NB4 (cell line): ENCODE measurements around the gene BANP.

ENCODE experiments used
- DNase-seq: peaks from one replicate; pipeline ENCODE4 v3.0.0; 2010; ENCODE audit warnings: low read depth
- H3K4me3 ChIP-seq: one replicate; pipeline ENCODE4 v1.5.1; 2011; ENCODE audit warnings: mild to moderate bottlenecking, low read depth, low read length, moderate library complexity
- CTCF ChIP-seq: IDR thresholded peaks from one replicate; pipeline ENCODE4 v1.5.1; 2012; ENCODE audit warnings: low read depth, low read length
- MYC ChIP-seq: IDR thresholded peaks from 2 replicates; pipeline ENCODE4 v1.6.1; 2011; ENCODE audit warnings: low read depth, low read length
- POLR2A ChIP-seq: IDR thresholded peaks from 2 replicates; pipeline ENCODE4 v1.6.1; 2011; ENCODE audit warnings: mild to moderate bottlenecking; ENCODE audit not compliant: insufficient read length; ENCODE audit errors: extremely low read depth
- TF ChIP-seq, protein P1 (sequence below): IDR thresholded peaks from 2 replicates; pipeline ENCODE4 v1.6.1; 2011; ENCODE audit warnings: low read depth, low read length

The BANP gene

DNA sequence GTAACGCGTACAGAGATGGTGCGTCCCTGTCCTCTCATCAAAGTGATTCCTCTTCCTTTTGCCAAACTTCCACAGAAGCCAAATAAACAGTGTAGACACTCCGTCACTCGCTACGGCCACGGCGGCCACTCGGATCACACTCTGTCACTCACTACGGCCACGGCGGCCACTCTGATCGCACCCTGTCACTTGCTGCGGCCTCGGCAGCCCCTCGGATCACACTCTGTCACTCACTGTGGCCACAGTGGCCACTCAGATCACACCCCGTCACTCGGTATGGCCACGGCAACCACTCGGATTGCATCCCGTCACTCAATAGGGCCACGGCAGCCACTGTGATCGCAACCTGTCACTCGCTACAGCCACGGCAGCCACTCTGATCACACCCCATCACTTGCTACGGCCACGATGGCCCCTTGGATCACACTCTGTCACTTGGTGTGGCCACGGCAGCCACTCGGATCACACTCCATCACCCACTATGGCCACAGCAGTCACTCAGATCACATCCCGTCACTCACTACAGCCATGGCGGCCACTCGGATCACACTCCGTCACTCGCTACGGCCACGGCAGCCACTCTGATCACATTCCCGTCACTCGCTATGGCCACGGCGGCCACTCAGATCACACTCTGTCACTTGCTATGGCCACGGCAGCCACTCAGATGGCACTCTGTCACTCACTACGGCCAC, 170.8 kb downstream of the BANP start:
- no peak overlapping the region for H3K4me3 ChIP-seq
- TF ChIP-seq MYC, result no peak
- TF ChIP-seq POLR2A, result no peak
- TF ChIP-seq CTCF, result no peak
- TF ChIP-seq, protein P1, sequence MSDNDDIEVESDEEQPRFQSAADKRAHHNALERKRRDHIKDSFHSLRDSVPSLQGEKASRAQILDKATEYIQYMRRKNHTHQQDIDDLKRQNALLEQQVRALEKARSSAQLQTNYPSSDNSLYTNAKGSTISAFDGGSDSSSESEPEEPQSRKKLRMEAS, result no peak
- no peak for DNase-seq
